ENCODE results near the gene ARID5B.
A peak's percentile ranks its signal among the peaks of the same experiment; 100 is the strongest.

The ARID5B gene

GRCh38 chr10:62039954-62040353, 138.5 kb downstream of the ARID5B start:
- DNase-seq: no peak

GRCh38 chr10:62040881-62041280, 139.4 kb downstream of the ARID5B start:
- DNase-seq: no peak

- DNase-seq: no peak
These were observed 142.0 kb downstream of the ARID5B start for GRCh38 chr10:62043421-62044021.

- no peak for DNase-seq
These were observed 143.1 kb downstream of the ARID5B start for GRCh38 chr10:62044566-62044965.

GRCh38 chr10:62045765-62046521, 144.4 kb downstream of the ARID5B start:
- no peak for DNase-seq

- DNase-seq: peak; percentile 14
These were observed 145.2 kb downstream of the ARID5B start for GRCh38 chr10:62046522-62047227.

GRCh38 chr10:62047228-62047892, 145.9 kb downstream of the ARID5B start:
- DNase-seq: no peak

GRCh38 chr10:62047960-62048383, 146.5 kb downstream of the ARID5B start:
- DNase-seq: peak; percentile 34

- no peak for DNase-seq
These were observed 147.0 kb downstream of the ARID5B start for GRCh38 chr10:62048470-62048869.

GRCh38 chr10:62048919-62049623, 147.6 kb downstream of the ARID5B start:
- peak; percentile 74 for DNase-seq

- no peak for DNase-seq
These were observed 148.3 kb downstream of the ARID5B start for GRCh38 chr10:62049624-62050345.

- DNase-seq: no peak
These were observed 148.9 kb downstream of the ARID5B start for GRCh38 chr10:62050346-62050892.

- DNase-seq: peak; percentile 69
These were observed 149.5 kb downstream of the ARID5B start for GRCh38 chr10:62050893-62051433.

GRCh38 chr10:62052276-62052675, 150.8 kb downstream of the ARID5B start:
- no peak for DNase-seq

- no peak for DNase-seq
These were observed 152.4 kb downstream of the ARID5B start for GRCh38 chr10:62053860-62054259.

- no peak for DNase-seq
These were observed 152.9 kb downstream of the ARID5B start for GRCh38 chr10:62054408-62054807.

GRCh38 chr10:62054830-62055229, 153.3 kb downstream of the ARID5B start:
- DNase-seq: no peak

GRCh38 chr10:62056219-62056618, 154.7 kb downstream of the ARID5B start:
- no peak for DNase-seq

- DNase-seq: no peak
These were observed 155.2 kb downstream of the ARID5B start for GRCh38 chr10:62056698-62057097.

GRCh38 chr10:62057359-62057758, 155.9 kb downstream of the ARID5B start:
- DNase-seq: no peak

GRCh38 chr10:62057850-62058249, 156.4 kb downstream of the ARID5B start:
- DNase-seq: no peak

All from stimulated activated CD4-positive, alpha-beta T cell treated with anti-CD3 and anti-CD28 coated beads, Interleukin-4, amount 100 ng/mL, for 1 hour (primary cell).